C1 segment of cervical spinal cord (tissue), 14 donors: Measurements from ENCODE around the gene MAN1A1.

Source experiments
- DNase-seq, 14 donors: peaks; one replicate each; lab custom pipeline; 2025; lab: John Stamatoyannopoulos, UW

MAN1A1 gene

DNA sequence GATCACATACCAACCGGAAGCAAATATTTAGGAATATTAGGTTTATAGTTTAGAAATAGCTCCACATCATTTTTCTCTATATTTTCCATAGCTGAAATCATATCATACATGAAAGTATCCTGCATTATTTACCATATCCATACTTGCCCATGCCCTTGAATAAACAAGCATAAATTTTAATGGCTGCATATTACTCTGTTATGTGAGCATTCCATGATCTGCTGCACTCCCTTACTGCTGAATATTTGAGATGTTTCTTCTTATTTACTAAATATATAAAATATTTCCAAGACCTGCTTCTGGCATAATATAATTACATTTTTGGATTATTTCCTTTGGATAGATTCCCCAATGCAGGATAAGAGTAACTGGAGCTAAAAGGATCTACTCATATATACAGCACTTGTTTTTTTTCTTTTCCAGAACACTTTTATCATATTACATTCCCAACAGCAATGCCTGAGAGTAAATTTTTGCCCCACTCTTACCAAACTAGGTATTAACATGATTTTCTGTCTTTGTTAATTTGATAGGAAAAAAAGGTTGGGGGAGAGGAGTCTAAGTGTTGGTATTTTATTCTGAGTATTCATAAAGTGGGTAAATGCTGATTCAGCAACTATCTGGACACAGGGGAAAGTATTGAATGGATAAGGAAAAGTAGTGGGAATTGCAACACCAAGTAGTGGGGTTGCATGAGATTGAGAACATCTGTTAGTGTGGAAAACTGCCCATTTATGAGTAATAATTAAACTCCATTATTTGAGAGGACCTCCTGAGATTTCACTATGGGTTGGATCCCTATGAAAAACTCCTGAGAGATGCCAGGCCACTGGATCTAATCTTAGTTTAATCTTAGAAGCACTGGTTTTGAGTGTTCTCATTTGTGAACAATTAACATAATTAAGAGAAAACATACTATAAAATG lies 76.0 kb downstream of the MAN1A1 start:
- no peak for DNase-seq

DNA sequence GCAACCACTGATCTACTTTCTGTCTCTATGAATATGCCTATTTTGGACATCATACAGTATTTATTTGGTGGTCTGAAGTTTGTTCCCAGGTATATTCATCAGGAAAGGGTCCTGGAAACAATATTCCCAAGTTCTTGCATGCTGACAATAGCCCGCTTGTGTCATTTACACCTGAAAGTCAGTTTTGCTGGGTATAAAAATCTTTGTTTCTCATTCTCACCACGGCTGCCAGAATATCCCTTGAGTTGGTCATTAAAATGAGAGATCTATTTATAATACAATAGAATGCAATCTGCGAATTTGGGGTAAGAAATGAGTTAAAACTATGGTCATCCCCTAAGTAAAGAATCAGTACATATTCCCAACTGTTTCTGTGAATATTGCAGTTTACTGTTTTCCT lies 79.0 kb downstream of the MAN1A1 start:
- DNase-seq = no peak

DNA sequence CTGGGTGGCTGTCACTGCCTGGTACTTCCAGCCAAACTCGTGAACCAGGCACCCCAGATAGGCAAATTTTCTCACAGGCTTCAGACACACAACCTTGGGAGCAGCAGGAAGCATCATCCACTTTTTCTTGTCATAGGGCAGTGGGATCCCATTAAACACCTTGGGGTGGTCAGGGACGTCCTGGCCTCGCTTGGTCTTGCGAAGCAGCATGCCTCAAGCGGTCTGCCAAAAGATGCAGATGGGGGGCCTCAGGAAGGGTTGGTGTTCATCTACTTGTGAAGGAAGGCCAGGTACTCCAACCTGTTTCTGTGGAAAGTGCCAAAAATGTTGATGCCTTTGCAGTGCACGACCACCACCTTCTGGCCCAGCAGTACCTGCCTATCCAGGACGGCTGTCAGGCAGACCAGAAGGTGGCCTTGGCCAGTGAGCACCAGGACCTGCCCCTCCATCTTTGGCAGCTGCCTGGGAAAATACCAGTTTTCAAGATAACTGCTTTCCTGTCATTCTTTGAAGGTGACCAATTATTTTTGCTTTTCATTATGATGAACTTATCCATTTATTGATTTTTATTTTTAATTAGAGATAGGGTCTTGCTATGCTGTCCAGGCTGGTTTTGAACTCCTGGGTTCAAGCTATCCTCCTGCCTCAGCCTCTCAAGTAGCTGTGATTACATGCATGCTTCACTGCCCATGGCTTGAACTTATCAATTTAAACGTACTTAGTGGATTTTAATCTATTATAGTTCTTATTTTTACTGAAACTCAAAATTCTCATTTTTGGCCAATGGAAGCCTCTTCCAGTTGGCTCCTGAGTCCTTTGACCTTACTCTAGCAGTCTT lies 80.1 kb downstream of the MAN1A1 start:
- no peak for DNase-seq

DNA sequence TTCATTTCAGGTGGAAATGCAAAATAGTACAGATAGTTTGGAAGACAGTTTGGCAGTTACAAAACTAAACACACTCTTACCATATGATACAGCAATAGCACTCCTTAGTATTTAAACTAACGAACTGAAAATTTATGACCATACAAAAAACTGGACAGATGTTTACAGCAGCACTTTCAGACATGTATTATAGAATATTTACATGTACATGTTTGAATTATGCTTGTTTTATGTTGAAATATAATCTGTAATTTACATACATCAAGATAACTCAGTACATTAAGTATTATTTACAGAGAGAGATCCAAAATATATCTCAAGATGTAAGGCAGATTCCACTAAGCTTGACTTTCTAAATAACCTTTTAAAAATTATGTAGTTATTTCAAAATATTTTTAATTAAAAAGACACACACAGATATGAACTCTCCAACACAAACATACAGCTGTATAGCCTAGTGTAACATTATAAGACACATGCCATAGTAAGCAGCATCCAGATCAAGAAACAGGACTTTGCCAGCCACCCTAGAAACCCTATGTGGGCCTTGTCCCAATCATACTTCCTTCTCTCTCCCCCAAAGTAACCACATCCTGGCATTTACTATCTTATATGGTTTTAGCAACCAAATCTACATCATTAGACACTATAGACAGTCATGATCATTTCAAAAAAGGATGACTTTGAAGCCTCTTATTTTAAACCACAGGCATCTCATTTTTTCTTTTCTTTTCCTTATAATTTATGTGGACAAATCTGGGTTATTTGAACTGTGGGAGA lies 82.2 kb downstream of the MAN1A1 start:
- no peak for DNase-seq

DNA sequence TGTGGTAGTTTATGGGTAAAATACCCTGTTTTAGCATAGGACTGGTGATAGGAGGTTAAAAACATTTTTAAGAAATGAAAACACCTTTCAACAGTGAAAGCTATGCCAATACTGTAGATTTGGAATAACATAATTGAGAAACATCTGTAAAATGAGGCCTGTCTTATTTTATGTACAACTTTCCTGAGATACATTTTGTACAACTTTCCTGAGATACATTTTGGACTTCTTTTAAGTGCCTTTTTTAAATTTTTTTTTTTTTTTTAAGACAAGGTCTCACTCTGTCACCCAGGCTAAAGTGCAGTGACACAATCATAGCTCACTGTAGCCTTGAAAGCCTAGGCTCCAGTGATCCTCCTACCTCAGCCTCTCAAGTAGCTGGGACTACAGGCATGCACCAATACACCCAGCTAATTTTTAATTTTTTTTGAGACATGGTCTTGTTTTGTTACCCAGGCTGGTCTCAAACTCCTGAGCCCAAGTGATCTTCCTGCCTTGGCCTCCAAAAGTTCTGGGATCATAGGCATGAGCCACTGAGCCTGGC lies 84.6 kb downstream of the MAN1A1 start:
- DNase-seq = no peak

DNA sequence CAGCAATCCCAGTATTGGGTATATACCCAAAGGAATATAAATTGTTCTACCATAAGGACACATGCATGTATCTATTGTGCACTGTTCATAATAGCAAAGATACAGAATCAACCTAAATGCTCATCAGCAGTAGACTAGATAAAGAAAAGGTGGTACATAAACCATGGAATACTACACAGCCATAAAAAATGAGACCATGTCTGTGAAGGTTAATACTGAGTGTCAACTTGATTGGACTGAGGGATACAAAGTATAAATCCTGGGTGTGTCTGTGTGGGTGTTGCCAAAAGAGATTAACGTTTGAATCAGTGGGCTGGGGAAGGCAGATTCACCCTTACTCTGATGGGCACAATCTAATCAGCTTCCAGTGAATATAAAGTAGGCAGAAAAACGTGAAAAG lies 86.9 kb downstream of the MAN1A1 start:
- DNase-seq = no peak

DNA sequence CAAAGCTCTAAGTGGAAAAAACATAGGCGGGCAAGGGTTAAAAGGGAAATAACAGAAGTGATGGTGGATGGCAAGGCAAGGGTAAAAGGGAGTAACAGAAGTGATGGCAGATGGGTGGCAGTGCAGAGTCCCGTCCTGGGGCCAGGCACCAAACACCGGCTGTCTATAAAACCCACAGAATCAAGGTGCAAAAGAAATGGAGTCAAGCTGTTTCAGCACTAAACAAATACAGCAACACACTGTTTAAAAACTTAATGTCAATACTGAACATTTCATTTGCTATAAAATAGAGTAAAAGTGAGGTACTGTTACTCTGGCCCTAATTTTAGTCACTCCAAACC lies 87.6 kb downstream of the MAN1A1 start:
- no peak for DNase-seq

DNA sequence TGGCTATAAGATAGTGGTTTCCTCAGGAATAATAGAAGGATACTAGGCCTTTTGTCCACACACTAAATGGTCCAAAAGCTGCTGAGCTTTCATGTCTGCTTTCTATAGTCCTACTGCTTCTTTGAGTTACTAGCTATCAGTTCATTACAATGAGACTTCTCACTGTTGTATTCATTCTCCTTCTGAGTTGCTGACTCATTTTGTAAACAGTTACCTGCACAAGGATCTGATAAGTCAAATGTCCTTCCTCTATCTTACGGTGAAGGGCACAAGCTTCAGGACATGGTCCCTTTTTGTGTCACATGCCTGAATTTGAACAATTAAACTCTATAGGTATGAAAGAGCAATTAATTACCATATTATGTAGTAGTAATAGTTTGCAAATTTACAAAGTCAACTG lies 90.5 kb downstream of the MAN1A1 start:
- DNase-seq = no peak

DNA sequence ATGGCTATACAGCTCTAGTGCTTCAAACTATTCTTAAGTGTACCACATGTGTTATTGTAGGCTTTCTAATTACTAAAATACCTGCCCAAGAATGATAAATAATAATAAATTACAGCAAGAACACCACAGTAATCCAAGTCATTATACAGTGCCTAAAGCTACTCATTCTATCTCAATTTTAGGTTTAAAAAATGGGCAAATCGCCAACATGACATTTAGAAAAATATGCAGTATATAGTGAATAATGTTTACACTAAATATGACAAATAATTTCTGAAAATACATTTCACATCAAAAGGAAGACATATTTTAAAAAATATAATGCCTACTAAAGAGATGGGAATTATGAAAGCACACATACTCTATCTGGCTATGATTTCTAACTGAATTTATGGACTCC lies 91.8 kb downstream of the MAN1A1 start:
- no peak for DNase-seq

DNA sequence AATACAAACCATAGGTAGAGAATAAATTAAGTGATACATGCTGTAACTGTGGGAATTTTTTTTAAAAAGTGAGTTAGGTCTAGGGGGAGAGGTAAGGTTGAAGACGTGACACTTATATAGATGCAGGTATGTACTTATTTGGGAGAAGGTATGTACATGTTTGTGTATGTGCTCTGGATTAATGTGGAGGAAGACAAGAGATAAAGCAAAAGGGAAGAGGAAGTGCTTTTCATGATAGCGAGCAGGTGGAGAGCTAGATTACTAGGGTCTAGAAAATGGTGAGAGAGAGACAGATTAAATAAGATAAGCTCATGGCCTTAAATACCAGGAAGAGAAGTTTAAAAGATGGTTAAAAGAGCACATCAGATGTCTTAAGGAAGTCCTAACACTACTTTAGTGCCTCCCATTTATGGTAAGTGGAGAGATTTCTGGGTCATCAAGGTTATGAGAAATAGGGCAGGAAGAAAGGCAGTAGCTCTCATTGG lies 92.5 kb downstream of the MAN1A1 start:
- no peak for DNase-seq

DNA sequence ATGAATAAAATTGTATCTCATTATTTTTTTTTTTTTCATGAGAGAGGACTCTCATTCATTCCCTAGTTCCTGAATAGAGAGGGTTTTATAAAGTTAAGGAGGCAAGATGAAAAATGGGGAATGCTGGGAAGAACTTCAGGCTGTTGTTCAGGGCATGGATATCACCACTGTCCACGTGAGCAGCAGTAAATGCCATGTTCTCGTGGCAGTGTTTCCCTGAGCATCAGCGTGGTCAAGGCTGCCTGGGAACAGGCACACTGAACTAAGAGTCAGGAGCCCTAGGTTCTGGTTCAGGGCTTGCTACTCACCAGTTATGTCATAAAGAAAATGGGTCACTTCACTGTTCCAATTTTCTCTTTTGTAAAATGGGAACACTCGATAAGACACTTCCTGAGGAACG lies 93.2 kb downstream of the MAN1A1 start:
- no peak for DNase-seq

DNA sequence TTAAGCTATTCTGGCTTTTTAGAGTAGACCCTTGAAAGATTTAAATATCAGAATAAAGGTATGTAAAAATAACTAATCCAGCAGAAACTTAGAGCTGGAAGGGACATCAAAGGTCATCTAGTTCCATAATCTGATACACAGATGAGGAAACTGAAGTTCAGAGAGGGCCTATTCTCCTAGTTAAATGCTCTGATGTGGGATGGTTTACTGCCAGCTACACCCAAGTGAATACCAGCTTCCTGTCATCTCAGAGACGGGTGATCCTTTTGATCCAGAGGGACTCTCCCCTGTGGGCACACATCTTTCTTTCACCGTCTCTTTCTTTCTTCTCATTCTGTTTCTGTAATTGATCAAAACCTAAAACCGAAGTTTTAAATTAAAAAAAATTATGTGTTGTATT lies 94.1 kb downstream of the MAN1A1 start:
- DNase-seq = no peak

DNA sequence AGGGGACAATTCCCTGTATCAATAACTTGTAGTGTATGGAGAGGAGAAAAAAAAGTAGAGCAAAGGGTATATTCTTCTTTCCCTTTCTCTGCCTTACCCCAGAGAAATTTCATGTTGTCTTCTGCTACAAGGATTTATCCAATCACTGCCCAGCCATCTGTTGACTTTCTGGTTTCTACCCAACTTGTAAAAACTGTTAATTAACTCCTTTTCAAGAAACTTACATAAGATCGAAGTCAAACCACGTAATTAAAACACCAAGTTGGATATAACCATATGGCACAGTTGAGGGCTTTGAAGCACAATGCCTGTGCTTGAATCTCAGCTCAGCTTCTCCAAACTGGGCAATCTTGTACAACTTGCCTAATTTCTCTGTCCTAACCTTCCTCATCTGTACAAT lies 99.5 kb downstream of the MAN1A1 start:
- no peak for DNase-seq

DNA sequence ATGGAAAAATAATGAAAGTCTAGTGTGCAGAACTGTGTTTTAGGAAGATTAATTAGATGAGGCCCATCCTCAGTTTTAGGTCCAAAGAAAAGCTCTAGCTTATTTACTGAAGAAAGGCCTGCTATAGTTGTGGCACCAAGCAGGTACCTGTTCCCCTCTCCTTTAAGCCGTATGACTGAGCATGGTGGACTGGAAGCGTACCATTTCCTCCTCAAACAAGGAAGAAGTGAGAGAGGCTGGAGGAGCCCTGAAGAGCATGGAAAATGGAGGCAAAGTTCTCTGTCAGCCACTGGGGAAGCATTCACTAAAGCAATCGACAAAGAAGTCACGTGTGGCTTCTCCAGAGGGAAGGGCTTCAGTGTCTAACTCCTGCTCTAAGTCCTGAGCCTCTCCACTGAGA lies 100.2 kb downstream of the MAN1A1 start:
- no peak for DNase-seq

DNA sequence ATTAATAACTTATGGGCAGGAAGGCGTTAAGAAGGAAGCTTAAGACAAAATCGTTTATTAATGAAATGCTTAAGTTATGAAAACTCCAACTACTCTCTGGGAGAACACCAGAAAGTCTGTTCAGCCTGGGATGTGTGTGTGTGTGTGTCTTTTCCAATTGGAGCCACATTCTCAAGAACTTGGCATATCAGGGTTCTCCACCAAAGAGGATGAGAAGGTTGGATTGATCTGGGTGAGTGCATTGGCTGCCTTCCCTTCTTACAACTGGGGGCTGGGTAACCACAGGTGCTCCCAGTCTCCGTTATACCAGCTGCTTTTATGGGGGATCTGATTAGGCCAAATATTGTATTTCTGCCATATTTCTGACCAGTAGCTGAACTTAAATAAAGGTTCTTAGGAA lies 102.1 kb downstream of the MAN1A1 start:
- no peak for DNase-seq

DNA sequence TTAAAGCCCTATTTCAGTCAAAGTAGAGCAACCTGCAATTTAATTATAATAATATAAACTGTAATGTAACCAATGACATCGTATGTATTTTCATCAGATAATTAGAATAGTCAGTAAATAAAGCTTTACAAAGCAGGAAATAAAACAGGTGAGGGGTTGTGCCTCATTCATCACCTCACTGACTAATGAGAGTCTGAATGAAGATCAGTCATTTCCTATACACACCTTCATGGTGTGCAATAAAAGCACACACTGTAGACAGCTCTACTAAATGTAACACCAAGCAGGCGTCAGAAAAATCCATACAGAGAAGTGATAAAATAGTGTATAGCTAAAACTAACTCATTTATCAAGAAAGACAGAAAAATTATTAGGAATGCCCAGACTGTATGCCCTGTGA lies 105.9 kb downstream of the MAN1A1 start:
- DNase-seq = no peak

DNA sequence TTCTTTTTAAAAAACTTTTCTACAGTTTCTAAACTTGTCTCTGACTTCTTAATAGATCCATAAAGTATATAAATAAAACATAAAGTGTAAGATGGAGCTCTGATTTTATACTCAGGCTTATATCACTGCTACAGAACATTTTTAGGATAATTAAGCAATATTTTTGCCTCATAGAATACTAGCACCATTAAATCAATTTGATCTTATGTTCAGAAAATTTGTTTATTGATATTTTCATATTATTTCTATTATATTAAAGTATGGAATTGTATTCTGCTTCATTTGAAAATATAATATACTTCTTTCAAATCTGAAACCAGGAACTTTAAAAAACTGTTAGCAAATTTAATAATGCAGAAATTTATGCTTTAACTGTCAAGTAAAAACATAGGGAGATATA lies 106.5 kb downstream of the MAN1A1 start:
- DNase-seq = no peak

DNA sequence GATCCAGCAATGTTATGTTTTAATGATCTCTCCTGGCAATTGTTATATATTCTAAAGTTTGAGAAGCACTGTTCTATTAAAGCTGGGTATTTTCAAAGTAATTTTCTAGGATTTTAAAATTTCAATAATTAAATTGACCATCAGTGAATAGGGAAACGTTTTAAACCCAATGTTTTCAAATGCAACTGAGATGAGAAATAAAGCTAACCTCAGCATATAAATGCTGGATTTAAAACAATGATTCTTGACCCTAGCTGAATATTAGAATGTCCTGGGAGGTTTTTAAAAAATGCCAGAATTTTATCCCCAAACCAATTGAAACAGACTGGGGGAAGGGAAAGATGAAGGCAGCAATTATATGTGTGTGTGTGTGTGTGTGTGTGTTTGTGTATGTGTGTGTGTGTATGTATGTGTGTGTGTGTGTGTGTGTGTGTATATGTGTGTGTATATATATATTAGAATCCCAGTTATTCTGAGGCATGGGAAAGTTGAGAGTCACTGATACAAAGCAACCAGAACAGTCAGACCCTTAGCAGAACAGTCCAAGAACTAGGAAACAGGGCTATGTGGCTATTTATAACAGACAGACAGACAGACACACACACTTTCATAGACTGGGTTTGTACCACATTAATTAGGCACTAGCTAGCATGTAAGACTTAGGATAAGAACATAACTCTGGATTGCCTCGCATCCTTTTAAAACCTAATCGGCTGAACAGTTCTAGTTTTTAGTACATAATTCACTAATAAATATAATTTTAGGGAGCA lies 107.8 kb downstream of the MAN1A1 start:
- DNase-seq = no peak

DNA sequence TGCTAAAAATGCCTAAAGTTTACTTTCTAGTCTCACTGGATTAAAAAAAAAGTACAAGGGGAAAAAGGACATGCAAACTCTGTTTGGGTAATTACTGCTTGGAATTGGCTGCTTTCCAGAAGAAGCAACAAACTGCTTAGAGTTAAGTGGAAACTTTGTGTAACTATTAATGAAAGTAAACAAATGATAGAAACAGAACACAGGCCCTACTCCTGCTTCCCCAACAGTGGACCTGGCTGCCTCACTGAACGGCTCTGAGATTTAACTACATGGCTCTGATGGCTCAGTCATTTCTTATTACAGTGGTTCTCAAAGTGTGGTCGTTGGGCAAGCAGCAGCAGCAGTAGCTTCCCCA lies 108.5 kb downstream of the MAN1A1 start:
- DNase-seq = peak in 1 of 14 donors; percentile 1

DNA sequence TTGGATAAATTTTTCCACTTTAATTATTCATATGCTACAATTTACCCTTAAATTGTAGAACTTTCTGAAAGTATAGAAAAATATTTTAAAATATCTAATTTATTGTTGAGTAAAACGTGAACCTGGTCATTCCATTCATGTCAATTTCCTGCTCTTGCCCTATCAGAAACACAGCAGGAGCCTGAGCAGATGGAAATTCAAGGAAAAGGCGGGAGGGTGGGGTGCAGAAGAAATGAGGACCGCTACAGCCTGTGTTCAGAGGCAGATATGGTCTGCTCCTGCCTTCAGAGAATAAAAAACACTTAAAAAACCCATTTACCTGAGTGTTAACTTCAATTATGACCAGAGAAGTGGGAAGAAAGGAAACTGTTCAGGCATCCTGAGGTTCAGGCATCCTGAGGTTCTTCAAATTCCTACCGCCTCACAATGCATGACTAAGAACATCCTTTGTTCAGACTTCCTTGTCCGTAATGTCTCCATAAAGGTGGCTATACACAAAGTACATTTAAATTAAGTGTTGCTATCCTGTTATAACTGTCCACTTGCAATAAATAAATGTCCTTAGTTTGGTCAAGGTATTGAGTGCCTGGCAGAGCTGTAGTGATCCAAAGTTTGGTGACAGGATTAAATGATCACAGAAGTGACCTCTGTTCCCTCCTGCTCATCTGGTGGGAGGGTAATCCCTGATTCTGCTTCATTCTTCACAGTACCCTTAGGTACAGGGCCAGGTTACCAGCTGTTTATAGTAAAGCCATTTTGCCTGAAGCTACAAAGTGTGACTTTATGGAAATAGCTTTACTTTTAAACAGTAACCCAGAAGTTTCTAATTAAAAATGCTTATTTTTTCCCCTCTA lies 109.1 kb downstream of the MAN1A1 start:
- DNase-seq = no peak
